Liver (tissue), 9 donors: Measurements from ENCODE around the gene SLIRP. TPM values are rescaled to one million over a fixed set of nuclear protein-coding genes. Genes with fewer than 3 reads are reported as not detected.

Experiments
- DNase-seq: peaks from one replicate; pipeline ENCODE4 v3.0.0-alpha.2; 2017; ENCODE audit warnings: low spot score
- H3K27ac ChIP-seq, 2 donors: one replicate each; pipeline ENCODE4 v1.7.0; 2013; ENCODE audit warnings: inconsistent platforms in 2 of 2, low read length in 2 of 2, control low read depth in 1 of 2, low read depth in 1 of 2, mild to moderate bottlenecking in 1 of 2
- H3K27me3 ChIP-seq, 4 donors: one replicate each; pipeline versions ENCODE4 v1.6.1 to v1.7.0; 2013; ENCODE audit warnings: low read length in 3 of 4, inconsistent platforms in 1 of 4, mild to moderate bottlenecking in 1 of 4, moderate library complexity in 1 of 4; ENCODE audit not compliant: control insufficient read depth in 4 of 4, insufficient read depth in 4 of 4
- H3K36me3 ChIP-seq, 4 donors: one replicate each; pipeline versions ENCODE4 v1.6.1 to v1.7.0; 2013; ENCODE audit warnings: low read length in 3 of 4, mild to moderate bottlenecking in 3 of 4, low read depth in 1 of 4, moderate library complexity in 1 of 4; ENCODE audit not compliant: control insufficient read depth in 4 of 4, insufficient read depth in 3 of 4
- H3K4me1 ChIP-seq, 4 donors: one replicate each; pipeline versions ENCODE4 v1.6.1 to v1.7.0; 2013; ENCODE audit warnings: low read length in 3 of 4, mild to moderate bottlenecking in 3 of 4, moderate library complexity in 1 of 4; ENCODE audit not compliant: control insufficient read depth in 4 of 4, insufficient read depth in 4 of 4
- H3K4me3 ChIP-seq, 3 donors: one replicate each; pipeline versions ENCODE4 v1.6.1 to v1.7.0; 2013; ENCODE audit warnings: low read length in 3 of 3, control low read depth in 1 of 3, low read depth in 1 of 3, mild to moderate bottlenecking in 1 of 3
- H3K9ac ChIP-seq, 2 donors: one replicate each; pipeline ENCODE4 v1.7.0; 2013; ENCODE audit warnings: low read length in 2 of 2, mild to moderate bottlenecking in 2 of 2, moderate library complexity in 2 of 2, control low read depth in 1 of 2, low read depth in 1 of 2
- H3K9me3 ChIP-seq, 4 donors: one replicate each; pipeline versions ENCODE4 v1.6.1 to v1.7.0; 2013; ENCODE audit warnings: low read length in 3 of 4; ENCODE audit not compliant: control insufficient read depth in 4 of 4
- ATF3 ChIP-seq: IDR thresholded peaks from 2 replicates; pipeline ENCODE4 v1.6.1; 2016; ENCODE audit warnings: antibody characterized with exemption
- CTCF ChIP-seq: fragments of 150-350 bp; IDR thresholded peaks from 2 replicates; pipeline ENCODE4 v1.5.1; 2017; ENCODE audit warnings: improper control_type of control experiment, low read depth, low read length; ENCODE audit not compliant: missing input control
- EGR1 ChIP-seq, 2 donors: IDR thresholded peaks; 2 replicates each; pipeline ENCODE4 v1.6.1; 2016 to 2018; ENCODE audit warnings: antibody characterized with exemption in 2 of 2, low read depth in 2 of 2
- FOXA1 ChIP-seq: IDR thresholded peaks from 2 replicates; pipeline ENCODE4 v1.6.1; 2016; ENCODE audit warnings: antibody characterized with exemption
- FOXA2 ChIP-seq: IDR thresholded peaks from 2 replicates; pipeline ENCODE4 v1.6.1; 2016; ENCODE audit warnings: antibody characterized with exemption
- GABPA ChIP-seq, 2 donors: IDR thresholded peaks in 1 of 2; conservative IDR thresholded peaks in 1 of 2; 2 replicates each; pipeline ENCODE4 v1.6.1; 2016; ENCODE audit warnings: antibody characterized with exemption in 2 of 2, mild to moderate bottlenecking in 1 of 2, moderate library complexity in 1 of 2
- HNF4A ChIP-seq, 2 donors: conservative IDR thresholded peaks; 2 replicates each; pipeline ENCODE4 v1.6.1; 2016; ENCODE audit warnings: antibody characterized with exemption in 2 of 2, mild to moderate bottlenecking in 2 of 2
- JUND ChIP-seq, 2 donors: IDR thresholded peaks; 2 replicates each; pipeline ENCODE4 v1.6.1; 2016; ENCODE audit warnings: antibody characterized with exemption in 2 of 2
- MAX ChIP-seq: IDR thresholded peaks from 2 replicates; pipeline ENCODE4 v1.6.1; 2016; ENCODE audit warnings: antibody characterized with exemption
- NR2F2 ChIP-seq: IDR thresholded peaks from 2 replicates; pipeline ENCODE4 v1.6.1; 2016; ENCODE audit warnings: antibody characterized with exemption
- RAD21 ChIP-seq, 2 donors: IDR thresholded peaks; 2 replicates each; pipeline ENCODE4 v1.6.1; 2016; ENCODE audit warnings: antibody characterized with exemption in 2 of 2, mild to moderate bottlenecking in 2 of 2
- REST ChIP-seq: IDR thresholded peaks from 2 replicates; pipeline ENCODE4 v1.6.1; 2016; ENCODE audit warnings: antibody characterized with exemption, mild to moderate bottlenecking
- SP1 ChIP-seq: IDR thresholded peaks from 2 replicates; pipeline ENCODE4 v1.6.1; 2018; ENCODE audit warnings: antibody characterized with exemption, mild to moderate bottlenecking
- TAF1 ChIP-seq: conservative IDR thresholded peaks from 2 replicates; pipeline ENCODE4 v1.6.1; 2016; ENCODE audit warnings: antibody characterized with exemption, mild to moderate bottlenecking
- YY1 ChIP-seq: IDR thresholded peaks from 2 replicates; pipeline ENCODE4 v1.6.1; 2016; ENCODE audit warnings: antibody characterized with exemption, mild to moderate bottlenecking
- ZBTB33 ChIP-seq: IDR thresholded peaks from 2 replicates; pipeline ENCODE4 v1.6.1; 2016; ENCODE audit warnings: antibody characterized with exemption
- WGBS: extraction: QIAGEN DNeasy Blood & Tissue Kit; methylation state at CpG from one replicate; pipeline ENCODE4 v1.1.7; 2013; 5-methylcytosine and 5-hydroxymethylcytosine counted together
- polyA plus RNA-seq, 2 donors: library from polyadenylated mRNA; stranded (reverse) in 1 of 2; unstranded in 1 of 2; fragments of 200-250 nt in 1 of 2; fragments of >200 nt in 1 of 2; fragmentation: Nextera tagmentation in 1 of 2; extraction: Ambion mirVana in 1 of 2; gene quantifications; one replicate each; pipeline versions ENCODE4 v1.2.1 to v1.2.3, GENCODE V29; 2013 to 2015
- total RNA-seq, 2 donors: library from RNA; depleted of rRNA; stranded (reverse); fragments of >200 nt; gene quantifications; one replicate each; pipeline ENCODE4 v1.2.3, GENCODE V29; 2014
- donor health status: healthy.
- donor health status: healthy.
- donor health status: healthy.
- donor health status: healthy.
- donor health status: healthy.

The SLIRP gene
- total and polyA plus RNA-seq, 4 donors: 91.1 to 294 (median 121) TPM

- peaks cover 6 to 38% (median 33%) of the 10 kb centered on the region in 4 donors for H3K4me1 ChIP-seq
- no peak for DNase-seq
- H3K36me3 ChIP-seq: peaks cover 4 to 36% (median 19%) of the 10 kb centered on the region in 4 donors
- H3K27ac ChIP-seq: no peak overlapping the region
- H3K27me3 ChIP-seq: no peaks in the 10 kb centered on the region
- TF ChIP-seq EGR1 (IDR thresholded peaks at IDR 0.05; ENCODE audit: low read depth in 2 of 2) (no peak), HNF4A (conservative IDR thresholded peaks at IDR 0.05) (peak; percentile 45 to 58), SP1 (peak; percentile 20), FOXA1 (no peak), GABPA (IDR thresholded peaks at IDR 0.05 in 1 of 2, conservative IDR thresholded peaks at IDR 0.05 in 1 of 2) (peak in 1 of 2 donors; percentile 29)
- WGBS: 35% methylated on average over 2 of the region's 2 CpGs
- no peaks in the 10 kb centered on the region for H3K9me3 ChIP-seq
- no peak overlapping the region for H3K9ac ChIP-seq
- H3K4me3 ChIP-seq: no peak overlapping the region
Observed at GRCh38 chr14:77710364-77710763, 2.5 kb downstream of the SLIRP start.

- Histone ChIP-seq H3K36me3 (peaks cover 11 to 69% (median 51%) of the 10 kb centered on the region in 4 donors), H3K4me3 (no peak overlapping the region), H3K27me3 (no peaks in the 10 kb centered on the region), H3K4me1 (peaks cover 0 to 8% (median 7%) of the 10 kb centered on the region in 4 donors), H3K9me3 (no peaks in the 10 kb centered on the region), H3K9ac (no peak overlapping the region), H3K27ac (no peak overlapping the region)
- 90% methylated on average over 6 of the region's 6 CpGs for WGBS
- TF ChIP-seq FOXA1 (no peak), YY1 (no peak), ATF3 (no peak), SP1 (no peak), GABPA (IDR thresholded peaks at IDR 0.05 in 1 of 2, conservative IDR thresholded peaks at IDR 0.05 in 1 of 2) (no peak), TAF1 (no peak), CTCF (no peak), JUND (IDR thresholded peaks at IDR 0.05) (no peak), RAD21 (IDR thresholded peaks at IDR 0.05) (no peak), REST (no peak), NR2F2 (no peak), MAX (no peak), ZBTB33 (no peak), FOXA2 (no peak)
- DNase-seq: no peak
Observed at GRCh38 chr14:77714926-77715325, 7.0 kb downstream of the SLIRP start.
